GM19463 (cell line): ENCODE results near the gene NR5A1.

Experiments used
- ATAC-seq: cut with Tn5 transposase; IDR thresholded peaks from one replicate; pipeline ENCODE4 v1.9.1; 2021; ENCODE audit warnings: mild to moderate bottlenecking, moderate library complexity; ENCODE audit not compliant: unreplicated experiment

Gene NR5A1

DNA sequence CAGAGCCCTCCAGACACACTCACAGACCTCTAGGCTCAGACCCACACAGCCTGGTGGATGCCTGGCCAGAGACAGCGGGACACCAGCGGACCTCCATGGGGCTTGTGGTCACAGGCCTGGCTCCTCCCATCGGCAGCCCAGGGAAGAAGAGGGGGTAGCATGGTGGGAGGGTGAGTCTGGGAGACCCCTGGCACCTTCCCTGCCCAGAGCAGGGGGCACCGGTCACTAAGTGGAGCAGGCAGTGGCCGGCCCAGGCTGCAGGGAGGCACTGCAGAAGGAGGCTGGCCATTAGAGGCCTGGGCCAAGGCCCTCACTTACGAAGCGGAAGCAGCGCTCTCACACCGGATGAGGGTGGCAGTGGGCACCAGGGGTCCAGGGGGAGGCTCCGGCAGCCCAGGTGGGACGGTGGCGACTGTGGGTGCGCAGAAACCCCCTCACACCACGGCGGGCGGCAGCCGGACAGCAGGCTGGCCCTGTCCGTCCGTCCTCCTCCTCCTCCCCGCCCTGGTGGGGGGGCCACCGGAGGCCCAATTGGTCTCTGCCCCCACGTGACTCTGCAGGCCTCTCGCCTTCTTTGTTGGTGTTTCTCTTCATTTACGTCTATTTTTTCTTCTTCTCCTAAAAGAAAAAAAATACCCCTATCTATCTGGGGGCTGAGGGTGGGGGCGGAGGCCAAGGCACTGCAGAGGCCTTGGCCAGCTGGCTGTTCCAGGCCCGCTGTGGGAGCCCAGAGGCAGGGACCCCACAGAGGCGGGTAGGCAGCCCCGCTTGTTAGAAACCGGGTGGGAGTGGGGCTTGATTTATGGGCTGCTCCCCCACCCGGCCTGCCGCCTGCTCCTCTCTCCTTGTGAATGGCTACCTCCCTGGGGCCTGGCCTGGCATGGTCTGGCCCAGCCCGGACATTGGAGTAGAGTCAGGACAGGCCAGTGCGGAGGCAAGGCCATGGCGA, at the start of gene NR5A1:
TSS of gene NR5A1 (minus strand) at position 469 of the 949 bp plus-strand sequence. CDS start 4,004 bp downstream, outside the sequence.
- ATAC-seq, result no peak

DNA sequence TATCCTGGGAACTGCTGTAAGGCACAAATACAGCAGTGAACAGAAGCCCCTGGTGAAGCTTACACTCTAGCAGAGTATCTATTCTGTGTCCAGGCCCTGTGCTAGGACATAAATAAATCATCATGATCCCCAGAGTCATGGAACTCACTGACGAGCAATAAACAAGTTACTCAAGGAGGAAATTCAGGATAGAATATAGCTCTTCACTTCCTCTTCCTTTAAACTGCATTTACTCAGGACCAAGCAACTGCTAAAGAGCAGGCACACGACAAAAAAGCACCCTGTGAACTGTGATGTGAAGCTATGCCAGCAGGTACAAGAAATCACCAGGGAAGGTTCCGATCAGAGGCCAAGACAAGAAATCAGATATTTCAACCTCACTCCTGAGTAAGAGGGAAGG, 47.8 kb upstream of the NR5A1 start:
- no peak for ATAC-seq

DNA sequence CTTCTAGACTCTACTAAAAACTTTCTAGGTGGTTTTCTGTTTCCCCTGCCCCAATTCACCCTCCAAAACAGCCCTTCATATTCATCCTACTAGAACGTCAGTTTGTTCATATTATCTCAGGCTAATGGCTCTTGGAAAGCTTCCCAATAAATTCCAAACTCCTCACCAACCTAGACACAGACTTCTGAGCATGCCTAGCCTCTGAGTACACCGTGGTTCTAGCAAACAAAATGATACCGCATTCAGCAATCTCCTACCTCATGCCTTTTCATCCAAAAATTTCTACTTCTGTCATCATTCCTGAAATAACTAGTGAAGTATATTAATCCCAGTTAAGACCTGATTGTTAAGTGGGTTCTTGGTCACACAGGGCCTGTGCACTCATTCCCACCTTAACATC, 46.5 kb upstream of the NR5A1 start:
- no peak for ATAC-seq

DNA sequence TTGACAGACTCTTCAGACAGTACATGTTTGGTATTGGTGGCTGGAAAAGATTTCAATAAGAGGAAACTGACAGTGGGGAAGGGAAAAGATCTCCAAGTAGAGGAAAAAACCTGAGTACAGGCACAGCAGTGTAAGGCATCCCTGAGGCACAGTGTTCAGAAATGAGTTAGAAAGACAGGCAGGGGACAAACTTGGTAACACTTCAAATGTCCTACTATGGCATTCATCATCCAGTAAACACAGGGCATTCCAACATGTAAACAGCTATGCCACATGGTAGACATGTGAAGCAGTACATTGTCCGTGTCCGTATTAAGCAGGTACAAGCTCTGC, 45.0 kb upstream of the NR5A1 start:
- ATAC-seq, result no peak

DNA sequence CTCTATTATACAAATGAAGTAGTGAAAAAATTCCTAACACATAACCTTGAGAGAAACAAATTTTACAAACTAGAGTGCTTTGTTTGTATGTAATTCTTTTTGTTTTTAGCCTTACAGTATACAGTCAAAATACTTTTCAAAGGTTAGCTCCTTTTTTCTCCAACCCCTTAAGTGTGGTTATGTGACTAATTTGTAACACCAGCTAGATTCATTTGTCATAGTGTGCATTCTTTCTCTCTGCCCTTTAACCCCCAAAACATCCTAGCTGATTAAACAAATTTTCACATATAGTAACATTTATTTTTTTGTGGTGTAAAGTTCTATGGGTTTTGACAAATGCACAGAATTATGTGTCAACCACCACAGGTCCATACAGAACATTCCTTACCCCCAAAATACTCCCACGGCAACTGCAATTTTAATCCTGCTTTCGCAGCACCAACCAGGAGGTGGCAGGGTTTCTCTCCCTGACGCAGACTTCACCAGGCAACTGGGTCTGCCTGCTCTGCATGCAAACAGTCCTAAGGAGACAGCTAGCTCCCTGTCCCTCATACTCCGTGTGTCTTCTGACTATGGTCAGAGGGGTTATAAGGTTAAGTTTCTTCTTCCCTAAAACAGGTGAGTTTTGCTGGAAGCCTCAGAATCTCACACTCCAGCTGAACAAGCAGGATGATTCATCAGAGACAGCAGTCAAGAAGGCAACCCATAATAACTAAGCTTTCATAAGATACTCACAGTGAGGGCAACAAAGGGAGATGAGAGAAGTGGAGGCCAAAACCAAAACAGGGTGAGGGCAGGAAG, 44.5 kb upstream of the NR5A1 start:
- no peak for ATAC-seq

DNA sequence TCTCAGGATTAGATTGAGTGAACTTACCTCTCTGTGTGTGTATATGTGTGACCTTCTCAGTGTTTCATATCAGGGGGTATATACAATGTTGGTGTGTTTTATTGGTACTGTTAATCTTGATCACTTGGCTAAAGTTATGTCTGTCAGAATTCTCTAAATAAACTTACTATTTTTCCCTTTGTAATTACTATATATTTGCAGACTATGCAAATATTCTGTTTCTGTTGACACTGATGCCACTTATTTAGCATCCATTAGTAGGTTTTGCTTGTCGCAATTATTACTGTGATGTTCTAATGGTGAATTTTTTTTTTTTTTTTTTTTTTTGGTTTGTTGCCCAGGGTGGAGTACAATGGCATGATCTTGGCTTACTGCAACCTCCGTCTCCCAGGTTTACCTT, 42.9 kb upstream of the NR5A1 start:
- no peak for ATAC-seq

DNA sequence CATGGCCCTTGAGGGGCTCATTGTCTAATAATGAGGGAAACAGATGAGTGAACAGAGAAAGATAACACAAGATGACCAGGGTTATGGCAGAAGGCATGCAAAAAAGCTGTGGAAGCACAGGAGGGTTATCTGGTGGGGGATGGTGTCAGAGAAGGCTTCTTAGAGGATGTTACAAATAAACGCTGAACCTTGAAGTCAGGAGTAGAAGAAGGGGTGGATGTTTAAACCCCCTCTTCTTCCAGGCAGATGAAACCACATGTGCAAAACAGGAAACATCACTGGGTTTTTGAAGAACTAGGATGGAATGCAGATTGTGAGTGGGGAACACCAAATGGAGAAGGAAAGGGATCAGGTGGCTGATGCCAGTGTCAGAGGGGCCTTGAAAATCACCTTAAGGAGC, 41.8 kb upstream of the NR5A1 start:
- no peak for ATAC-seq

DNA sequence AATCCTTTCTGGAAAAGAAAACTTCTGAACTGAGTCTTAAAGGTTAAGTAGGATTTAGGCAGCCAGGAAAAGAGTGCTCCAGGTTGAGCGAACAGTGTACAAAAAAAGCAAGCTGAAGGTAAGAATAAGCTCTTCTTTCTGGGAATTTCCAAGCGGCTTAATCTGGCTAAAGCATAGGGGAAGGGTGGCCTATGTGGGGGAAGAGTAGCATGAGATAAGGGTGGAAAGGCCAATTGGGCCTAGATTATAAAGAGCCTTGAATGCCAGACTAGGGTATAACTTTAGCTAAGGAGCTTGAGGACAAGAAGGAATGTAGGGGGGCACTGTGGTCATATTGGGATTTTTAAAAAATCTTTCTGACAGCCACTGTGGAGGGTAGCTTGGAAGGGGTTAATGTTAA, 37.3 kb upstream of the NR5A1 start:
- no peak for ATAC-seq

DNA sequence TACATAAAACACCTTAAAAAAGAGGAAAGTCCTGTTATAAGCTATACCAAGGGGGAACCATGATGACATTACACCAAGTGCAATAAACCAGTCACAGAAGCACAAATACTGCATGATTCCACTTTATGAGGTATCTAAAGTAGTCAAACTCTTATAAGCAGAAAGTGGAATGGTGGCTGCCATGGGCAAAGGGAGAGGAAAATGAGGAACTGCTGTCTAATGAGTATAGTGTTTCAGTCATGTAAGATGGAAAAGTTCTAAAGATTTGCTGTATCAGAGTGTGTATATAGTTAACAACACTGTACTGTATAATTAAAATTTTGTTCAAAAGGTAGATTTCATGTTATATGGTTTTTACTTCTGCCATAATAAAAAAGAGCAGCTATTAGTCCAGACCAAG, 34.6 kb upstream of the NR5A1 start:
- ATAC-seq, result no peak

DNA sequence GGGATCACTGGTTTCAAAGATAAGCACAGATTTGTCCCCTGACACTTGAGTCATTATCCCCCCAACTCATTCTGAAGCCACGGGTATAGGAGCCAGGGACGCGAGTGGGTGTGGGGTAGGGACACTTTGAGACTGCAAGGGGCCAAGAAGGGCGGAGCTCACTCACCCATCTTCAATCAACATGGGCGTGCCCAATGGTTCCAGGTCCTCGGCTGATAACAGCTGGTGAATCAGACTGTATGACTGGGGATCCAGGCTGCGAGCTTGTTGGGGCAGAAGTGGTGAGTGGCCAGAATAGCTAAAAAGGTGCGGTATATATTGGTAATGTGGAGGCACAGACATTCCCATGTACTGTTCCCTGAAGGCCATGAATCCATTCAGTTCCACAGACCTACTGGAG, 30.7 kb upstream of the NR5A1 start:
- no peak for ATAC-seq

DNA sequence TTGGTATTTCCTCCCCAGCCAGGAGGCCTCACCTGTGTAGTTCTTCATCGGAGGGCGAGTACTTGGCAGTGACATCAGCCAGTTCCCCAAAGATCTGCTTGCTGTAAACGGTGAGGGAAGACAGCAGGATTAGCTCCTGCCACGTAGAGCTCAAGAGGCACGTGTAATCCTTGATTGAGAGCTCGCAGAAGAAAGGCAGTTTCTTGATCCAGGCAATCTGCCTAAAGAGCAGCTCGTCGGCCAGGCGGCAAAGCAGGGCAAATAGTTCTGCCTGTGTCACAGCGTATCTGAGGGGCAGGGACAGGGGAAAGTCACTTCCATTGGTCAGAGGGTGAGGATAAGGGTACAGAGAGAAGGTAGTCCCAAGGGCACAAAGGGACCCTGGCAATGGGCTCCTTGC, 28.6 kb upstream of the NR5A1 start:
- no peak for ATAC-seq

DNA sequence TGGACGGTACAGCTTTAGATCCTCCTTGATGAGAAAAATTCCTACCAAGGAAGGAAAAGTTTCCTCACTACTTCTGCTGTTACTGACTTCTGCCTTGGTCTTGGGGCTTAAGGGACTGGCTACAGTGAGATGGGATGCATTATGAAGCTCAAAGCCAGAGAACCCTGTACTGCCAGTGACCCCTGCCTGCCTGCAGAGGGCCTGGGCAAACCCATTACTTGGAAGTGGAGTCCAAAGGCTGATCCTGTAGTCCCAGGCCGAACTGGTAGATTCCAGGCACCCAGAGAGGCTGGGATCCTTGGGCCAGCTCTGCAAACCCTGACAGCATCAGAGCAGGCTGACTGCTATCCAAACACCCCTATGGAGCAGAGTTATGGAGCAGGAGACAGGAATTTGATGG, 25.7 kb upstream of the NR5A1 start:
- ATAC-seq, result no peak

DNA sequence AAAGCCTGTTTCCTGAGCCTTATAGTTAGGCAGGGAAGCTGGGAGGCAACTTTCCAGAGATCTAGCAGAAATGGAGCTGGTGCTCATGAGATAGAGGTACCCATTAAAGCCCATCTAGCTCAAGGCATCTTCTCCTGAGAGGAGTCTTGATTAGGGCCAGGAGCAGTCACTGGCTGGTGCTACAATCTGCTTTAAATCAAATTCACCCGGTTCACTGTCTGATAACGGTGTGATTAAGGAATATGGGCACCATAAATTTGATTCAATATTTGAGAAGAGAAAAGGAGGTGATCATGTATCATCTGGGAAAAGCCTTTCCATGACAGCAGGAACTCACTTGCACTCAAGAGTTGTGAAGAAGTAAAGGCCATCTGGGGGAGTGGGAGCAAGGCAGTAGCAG, 23.9 kb upstream of the NR5A1 start:
- no peak for ATAC-seq

DNA sequence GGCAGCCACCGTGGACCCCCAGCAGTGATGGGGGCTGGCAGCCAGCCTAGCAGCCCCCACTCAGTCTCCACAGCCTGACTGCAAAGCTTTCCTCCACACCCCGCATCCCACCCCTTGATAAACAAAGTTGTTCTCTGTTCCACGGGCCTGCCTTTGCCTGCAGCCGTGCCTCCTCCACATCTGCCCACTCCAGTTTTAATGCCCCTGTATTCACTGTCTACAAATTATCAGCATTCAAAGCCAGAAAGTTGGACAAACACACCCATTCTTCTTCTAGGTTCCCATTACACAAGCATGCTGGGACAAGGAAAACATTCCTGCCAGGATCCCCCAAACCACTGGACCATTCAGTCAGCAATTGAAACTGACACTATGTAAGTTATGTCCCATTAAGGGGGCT, 23.0 kb upstream of the NR5A1 start:
- no peak for ATAC-seq

DNA sequence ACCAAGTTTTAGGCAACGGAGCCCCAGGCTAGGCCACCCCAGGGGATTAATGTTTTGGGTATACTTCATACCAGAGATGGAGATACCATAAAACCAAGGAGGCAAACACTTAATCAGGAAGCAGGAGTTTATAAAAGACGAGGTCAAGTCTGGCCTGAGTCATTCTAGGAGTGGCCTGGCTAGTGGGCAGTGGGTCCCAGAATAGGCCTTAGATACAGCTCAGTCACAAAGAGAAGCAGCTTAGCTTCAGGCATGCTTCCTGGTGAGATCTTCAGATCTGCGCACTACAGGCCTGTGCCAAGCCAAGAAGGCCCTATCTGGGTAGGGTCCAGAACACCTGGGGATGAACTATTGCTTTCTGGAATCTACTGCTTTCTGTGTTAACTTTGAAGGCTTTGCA, 20.6 kb upstream of the NR5A1 start:
- no peak for ATAC-seq

DNA sequence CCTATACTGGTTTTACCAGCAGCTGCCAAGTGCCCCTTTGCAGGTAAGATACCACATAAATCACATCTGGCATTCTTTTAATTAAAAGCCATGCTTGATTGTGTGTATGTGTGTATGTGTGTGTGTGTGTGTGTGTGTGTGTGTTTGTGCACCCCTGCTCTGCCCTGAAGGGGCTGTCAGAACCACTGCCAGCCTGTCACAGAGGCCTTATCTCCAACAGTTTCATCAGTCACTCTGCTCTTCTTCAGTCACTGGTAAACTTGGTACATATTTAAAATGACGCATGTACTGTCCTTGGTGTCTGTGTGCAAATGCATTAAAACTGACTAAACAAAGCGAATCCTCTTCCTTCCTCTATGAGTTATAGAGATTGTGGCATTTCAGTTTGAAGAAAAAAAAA, 19.0 kb upstream of the NR5A1 start:
- no peak for ATAC-seq

DNA sequence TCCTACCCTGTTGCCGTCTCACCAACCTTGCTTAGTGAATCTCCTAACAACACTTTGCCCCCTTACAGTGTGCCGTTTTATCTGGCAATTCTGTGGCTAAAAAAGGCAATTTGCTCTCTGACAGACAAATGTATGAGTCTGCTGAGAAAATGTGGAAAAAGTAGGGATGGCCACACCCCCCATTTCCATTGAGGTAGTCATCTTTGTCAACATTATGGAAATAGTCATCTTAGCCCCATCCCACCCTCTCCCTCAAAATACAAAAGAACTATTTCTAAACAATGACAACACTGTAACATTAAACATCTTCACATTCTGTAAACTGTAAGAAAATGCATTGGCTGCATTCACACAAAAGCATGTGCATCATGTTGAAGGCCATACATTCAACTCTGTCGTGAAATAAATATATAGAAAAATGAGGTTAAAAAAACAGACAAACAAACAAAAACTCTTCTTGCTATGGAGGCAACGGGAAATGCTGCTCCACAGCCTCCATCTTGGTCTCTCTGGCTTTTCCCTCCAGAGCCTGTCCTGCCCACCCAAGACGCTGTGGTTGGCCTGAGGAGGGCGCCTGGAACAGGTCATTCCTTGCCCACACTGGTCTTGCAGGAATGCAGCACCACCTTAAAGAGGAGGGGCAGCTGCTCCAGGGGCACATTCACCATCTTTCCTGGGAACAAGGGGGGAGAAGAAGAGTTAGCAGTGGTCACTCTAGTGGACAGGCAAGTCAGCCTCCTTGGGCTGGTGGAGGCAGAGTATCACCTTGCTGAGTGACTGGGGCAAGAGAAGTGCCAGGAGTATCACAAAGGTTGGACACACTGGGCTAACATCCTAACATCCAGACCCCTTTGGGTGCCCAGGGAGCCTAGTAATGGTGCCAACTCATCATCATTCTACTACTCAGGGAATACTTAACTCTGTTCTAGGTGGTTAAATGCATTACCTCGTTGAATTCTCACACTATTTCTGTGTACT, 15.2 kb upstream of the NR5A1 start:
- ATAC-seq, result no peak

DNA sequence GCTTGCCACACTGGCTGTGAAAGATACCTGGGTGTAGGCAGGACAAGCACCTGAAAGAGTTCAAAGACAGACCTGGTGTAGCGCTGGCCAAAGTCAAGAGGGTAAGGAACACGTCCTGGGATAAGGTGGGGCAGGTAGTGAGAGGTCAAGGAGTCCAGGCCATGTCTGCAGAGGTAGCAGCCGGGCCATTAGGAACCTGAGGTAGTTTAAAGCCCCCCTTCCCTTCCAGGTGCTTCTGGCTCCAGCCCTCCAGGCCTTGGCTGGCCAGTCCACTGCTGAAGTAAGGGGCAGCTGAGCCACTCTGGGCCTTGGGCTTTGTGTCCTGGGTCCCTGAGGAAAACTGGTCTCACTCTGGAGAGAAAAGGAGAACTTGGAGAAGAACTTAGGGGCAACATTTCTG, 13.9 kb upstream of the NR5A1 start:
- ATAC-seq, result no peak

DNA sequence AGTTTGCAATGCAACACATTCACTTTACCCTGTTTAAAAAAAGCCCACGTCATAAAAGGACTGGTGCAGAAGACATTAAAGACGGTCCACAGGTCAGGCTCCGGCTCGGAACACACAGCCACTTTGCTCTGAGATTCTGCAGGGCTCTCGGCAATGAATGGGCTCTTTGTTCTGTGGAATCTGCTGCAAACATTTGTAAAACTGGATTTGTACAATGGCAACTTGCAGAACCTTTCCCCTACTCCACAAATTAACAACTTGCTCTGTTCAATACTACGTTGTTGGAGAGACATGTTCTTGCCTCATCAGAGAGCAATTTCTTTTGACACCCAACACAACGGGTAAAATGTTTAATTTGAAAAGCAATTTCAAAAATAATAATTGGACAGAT, 13.0 kb upstream of the NR5A1 start:
- ATAC-seq, result no peak

DNA sequence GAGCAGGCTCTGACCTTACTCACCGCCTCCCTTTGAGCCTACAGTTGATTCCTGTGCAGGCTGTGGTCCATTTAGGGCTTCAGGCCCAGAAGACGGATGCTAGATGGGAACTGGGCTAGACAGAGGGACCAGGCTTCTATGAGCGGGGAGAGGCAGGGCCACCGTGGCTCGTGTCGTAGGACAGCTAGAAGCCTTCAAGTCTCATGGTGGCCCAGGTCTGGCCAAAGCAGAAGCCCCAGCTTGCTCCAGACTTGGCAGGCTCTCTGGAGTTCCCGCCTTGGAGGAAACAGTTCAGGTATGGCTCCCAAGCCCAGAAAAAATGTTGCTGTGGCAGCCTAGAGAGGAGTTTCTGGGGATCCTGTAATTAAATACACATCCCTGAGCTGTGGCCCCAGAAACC, 10.9 kb upstream of the NR5A1 start:
- no peak for ATAC-seq

DNA sequence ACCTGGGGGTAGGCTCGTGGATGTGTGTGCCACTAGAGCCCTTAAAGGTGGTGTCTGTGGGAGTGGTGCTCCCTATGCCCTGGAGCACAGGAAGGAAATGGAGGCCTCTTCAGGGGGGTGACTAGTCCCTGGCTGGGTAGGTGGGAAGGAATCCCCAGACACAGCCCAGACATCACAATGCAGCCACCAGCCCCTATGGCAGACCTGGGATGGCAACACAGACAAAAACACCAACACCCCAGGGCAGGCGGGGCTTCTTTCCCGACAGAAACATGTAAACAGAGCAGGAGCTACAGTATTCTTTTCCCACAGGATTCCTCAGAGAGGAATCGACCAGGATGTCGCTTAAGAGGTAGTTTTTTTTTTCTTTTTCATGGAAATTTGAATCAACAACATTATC, 10.4 kb upstream of the NR5A1 start:
- ATAC-seq, result no peak
